Measurements from ENCODE around the gene TMEM17. TPM values are rescaled to one million over a fixed set of nuclear protein-coding genes. Genes with fewer than 3 reads are reported as not detected.

The TMEM17 gene
- total RNA-seq, 1 donor from 2014 or later: 0.91 TPM

DNA sequence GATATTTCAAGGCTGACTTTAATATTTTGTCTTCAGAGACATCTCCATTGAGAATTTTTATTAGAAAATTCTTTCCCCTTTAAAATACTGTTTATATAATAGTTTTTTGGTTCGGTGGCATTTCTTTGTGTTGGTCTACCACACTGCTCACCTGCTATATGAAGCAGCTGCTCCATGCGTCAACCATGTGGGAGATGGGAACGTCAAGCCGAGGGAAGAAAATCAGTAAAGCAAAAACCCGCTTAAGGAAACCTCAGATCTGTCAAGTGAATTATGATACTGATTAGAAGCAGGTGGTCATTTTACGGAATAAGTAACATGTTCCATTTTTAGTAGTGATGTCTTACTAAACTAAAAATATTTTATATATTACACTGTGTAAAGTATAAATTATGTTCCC, 5.6 kb upstream of the TMEM17 start:
- no peaks in the 10 kb centered on the region for H3K9me3 Mint-ChIP-seq (ENCODE audit: unreplicated experiment)
- H3K27me3 Mint-ChIP-seq (ENCODE audit: unreplicated experiment): no peaks in the 10 kb centered on the region
- no peaks in the 10 kb centered on the region for H3K4me1 Mint-ChIP-seq (ENCODE audit: low read depth, unreplicated experiment)
- TF ChIP-seq, protein P1, sequence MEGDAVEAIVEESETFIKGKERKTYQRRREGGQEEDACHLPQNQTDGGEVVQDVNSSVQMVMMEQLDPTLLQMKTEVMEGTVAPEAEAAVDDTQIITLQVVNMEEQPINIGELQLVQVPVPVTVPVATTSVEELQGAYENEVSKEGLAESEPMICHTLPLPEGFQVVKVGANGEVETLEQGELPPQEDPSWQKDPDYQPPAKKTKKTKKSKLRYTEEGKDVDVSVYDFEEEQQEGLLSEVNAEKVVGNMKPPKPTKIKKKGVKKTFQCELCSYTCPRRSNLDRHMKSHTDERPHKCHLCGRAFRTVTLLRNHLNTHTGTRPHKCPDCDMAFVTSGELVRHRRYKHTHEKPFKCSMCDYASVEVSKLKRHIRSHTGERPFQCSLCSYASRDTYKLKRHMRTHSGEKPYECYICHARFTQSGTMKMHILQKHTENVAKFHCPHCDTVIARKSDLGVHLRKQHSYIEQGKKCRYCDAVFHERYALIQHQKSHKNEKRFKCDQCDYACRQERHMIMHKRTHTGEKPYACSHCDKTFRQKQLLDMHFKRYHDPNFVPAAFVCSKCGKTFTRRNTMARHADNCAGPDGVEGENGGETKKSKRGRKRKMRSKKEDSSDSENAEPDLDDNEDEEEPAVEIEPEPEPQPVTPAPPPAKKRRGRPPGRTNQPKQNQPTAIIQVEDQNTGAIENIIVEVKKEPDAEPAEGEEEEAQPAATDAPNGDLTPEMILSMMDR (IDR thresholded peaks at IDR 0.05; ENCODE audit: partially characterized antibody, unreplicated experiment): no peak
- H3K27ac Mint-ChIP-seq (ENCODE audit: unreplicated experiment): no peak overlapping the region
- no peak for DNase-seq
- no peaks in the 10 kb centered on the region for H3K36me3 Mint-ChIP-seq (ENCODE audit: unreplicated experiment)
- no peak overlapping the region for H3K4me3 Mint-ChIP-seq (ENCODE audit: unreplicated experiment)

DNA sequence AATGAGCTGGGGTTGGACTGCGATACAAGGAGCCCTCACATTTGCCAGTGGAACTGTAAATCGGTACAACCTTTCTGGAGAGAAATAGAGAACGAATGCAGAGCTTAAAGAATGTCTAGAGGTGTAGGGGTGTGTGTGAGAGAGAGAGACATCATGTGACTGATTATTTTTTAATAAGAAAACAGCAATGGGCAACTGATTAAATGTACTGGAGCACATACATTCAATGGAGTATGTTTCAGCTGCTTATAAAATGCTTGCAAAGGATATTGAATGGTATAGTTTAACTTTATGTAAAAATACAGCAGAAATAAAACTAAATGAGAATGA, 391 bp upstream of the TMEM17 start:
- H3K4me1 Mint-ChIP-seq (ENCODE audit: low read depth, unreplicated experiment): peaks cover 6% of the 10 kb centered on the region
- DNase-seq: no peak
- no peaks in the 10 kb centered on the region for H3K36me3 Mint-ChIP-seq (ENCODE audit: unreplicated experiment)
- peak overlapping the region; percentile 84 for H3K4me3 Mint-ChIP-seq (ENCODE audit: unreplicated experiment)
- H3K27me3 Mint-ChIP-seq (ENCODE audit: unreplicated experiment): no peaks in the 10 kb centered on the region
- TF ChIP-seq, protein P1 (IDR thresholded peaks at IDR 0.05; ENCODE audit: partially characterized antibody, unreplicated experiment): no peak
- peak overlapping the region; percentile 46 for H3K27ac Mint-ChIP-seq (ENCODE audit: unreplicated experiment)
- H3K9me3 Mint-ChIP-seq (ENCODE audit: unreplicated experiment): no peaks in the 10 kb centered on the region

DNA sequence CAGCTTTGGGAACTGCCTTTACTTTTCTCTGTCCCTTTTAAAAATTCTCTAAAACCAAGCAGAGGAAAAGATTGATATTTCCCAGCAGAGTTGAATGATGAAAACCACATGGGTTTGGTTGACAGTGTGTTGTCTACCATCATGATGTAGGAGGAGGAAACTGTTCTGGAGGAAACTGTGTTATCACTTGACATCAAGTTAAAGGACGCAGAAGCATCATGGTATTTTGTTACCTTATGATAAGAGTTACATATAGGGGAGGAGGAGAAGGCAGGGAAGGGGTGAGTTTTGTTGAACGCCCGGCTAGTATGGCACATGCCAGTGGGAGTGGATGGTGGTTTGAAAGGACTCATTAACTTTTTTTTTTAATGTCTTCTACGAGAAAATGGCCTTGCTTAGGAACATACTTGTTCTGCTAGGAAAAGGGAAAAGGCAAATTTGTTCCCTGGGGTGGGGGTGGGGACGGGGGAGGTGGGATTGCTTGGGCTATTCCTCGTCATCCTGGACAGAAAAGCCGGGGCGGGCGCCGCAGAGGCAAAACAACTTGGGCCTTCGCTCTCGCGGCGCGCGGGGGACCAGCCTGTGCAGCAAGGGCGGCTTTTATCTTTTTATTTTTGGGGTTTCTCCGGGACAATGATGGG, 766 bp downstream of the TMEM17 start:
- peak overlapping the region; percentile 71 for H3K27ac Mint-ChIP-seq (ENCODE audit: unreplicated experiment)
- H3K27me3 Mint-ChIP-seq (ENCODE audit: unreplicated experiment): no peaks in the 10 kb centered on the region
- peaks cover 6% of the 10 kb centered on the region for H3K4me1 Mint-ChIP-seq (ENCODE audit: low read depth, unreplicated experiment)
- DNase-seq: no peak
- no peaks in the 10 kb centered on the region for H3K9me3 Mint-ChIP-seq (ENCODE audit: unreplicated experiment)
- H3K4me3 Mint-ChIP-seq (ENCODE audit: unreplicated experiment): peak overlapping the region; percentile 75
- TF ChIP-seq, protein P1 (IDR thresholded peaks at IDR 0.05; ENCODE audit: partially characterized antibody, unreplicated experiment): no peak
- no peaks in the 10 kb centered on the region for H3K36me3 Mint-ChIP-seq (ENCODE audit: unreplicated experiment)

DNA sequence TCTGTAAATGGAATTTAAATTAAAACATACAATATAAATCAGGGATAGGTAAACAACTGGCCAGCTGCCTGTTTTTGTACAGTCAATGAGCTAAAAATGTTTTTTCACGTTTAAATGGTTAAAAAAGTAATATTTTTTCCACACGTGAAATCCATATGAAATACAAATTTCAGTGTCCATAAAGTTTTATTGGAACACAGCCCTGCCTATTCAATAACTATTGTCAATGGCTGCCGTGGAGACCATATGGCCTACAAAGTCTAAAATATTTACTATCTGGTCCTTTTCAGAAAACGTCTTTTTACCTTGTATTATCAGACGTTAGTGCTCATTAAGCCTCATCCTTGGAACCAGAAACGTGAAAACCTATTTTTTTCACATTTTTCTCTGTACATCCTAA, 1.3 kb downstream of the TMEM17 start:
- H3K9me3 Mint-ChIP-seq (ENCODE audit: unreplicated experiment): no peaks in the 10 kb centered on the region
- H3K4me1 Mint-ChIP-seq (ENCODE audit: low read depth, unreplicated experiment): peaks cover 6% of the 10 kb centered on the region
- no peaks in the 10 kb centered on the region for H3K36me3 Mint-ChIP-seq (ENCODE audit: unreplicated experiment)
- no peak for DNase-seq
- TF ChIP-seq, protein P1 (IDR thresholded peaks at IDR 0.05; ENCODE audit: partially characterized antibody, unreplicated experiment): no peak
- no peak overlapping the region for H3K27ac Mint-ChIP-seq (ENCODE audit: unreplicated experiment)
- no peak overlapping the region for H3K4me3 Mint-ChIP-seq (ENCODE audit: unreplicated experiment)
- H3K27me3 Mint-ChIP-seq (ENCODE audit: unreplicated experiment): no peaks in the 10 kb centered on the region

DNA sequence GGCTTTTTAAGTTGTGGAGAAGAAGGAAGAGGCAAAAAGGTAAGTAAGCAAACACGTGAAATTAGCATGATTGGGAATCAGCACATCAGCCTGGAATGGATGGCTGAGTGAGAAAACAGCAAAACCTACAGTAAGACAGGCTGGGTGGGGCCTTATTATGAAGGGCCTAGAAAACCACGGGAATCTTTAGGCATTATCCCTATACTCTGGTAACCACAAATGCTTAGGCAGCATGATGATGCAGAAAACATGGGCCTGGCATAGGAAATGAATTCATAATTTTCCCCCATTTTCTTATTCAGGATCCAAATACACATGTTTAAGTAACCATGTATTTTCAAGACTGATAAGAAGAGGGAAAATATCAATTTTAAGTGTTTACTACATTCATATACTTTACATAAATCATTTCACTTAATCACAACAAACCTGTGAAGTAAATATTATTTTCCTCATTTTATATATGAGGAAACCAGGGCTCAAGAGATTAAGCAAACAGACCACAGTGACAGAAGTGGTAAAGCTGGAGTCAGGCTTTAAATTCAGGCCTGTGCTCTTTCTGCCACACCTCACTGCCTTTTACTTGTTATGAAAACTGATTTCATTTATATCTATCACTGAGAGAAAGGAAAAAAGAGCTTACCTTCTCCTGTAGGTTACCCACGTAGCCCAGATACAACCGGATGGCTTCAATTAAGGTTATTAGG, 4.0 kb downstream of the TMEM17 start:
- H3K27ac Mint-ChIP-seq (ENCODE audit: unreplicated experiment): no peak overlapping the region

More for the DNA sequence above, 4.0 kb downstream of the TMEM17 start:
- H3K9me3 Mint-ChIP-seq (ENCODE audit: unreplicated experiment): no peaks in the 10 kb centered on the region
- TF ChIP-seq, protein P1 (IDR thresholded peaks at IDR 0.05; ENCODE audit: partially characterized antibody, unreplicated experiment): no peak
- no peak for DNase-seq
- no peaks in the 10 kb centered on the region for H3K27me3 Mint-ChIP-seq (ENCODE audit: unreplicated experiment)
- H3K4me3 Mint-ChIP-seq (ENCODE audit: unreplicated experiment): no peak overlapping the region
- H3K36me3 Mint-ChIP-seq (ENCODE audit: unreplicated experiment): no peaks in the 10 kb centered on the region
- H3K4me1 Mint-ChIP-seq (ENCODE audit: low read depth, unreplicated experiment): peaks cover 6% of the 10 kb centered on the region
